Astrocyte of the cerebellum (primary cell): Measurements from ENCODE around the gene ZC2HC1B.

Source experiments
- DNase-seq: peaks from one replicate; pipeline ENCODE4 v3.0.0-alpha.2; 2011; ENCODE audit warnings: low read depth
- H3K4me3 ChIP-seq: 2 replicates; pipeline ENCODE4 v1.5.1; 2011; ENCODE audit warnings: mild to moderate bottlenecking, low read depth, low read length, moderate library complexity
- in situ Hi-C: cut with HindIII; loops from 2 replicates; pipeline ENCODE4 v1.10.0; 2017; ENCODE audit warnings: low sequenced_read_pairs
- TF ChIP-seq, protein P1 (sequence below): IDR thresholded peaks from 2 replicates; pipeline ENCODE4 v1.5.1; 2012; ENCODE audit warnings: low read length, low read depth, moderate library complexity, mild to moderate bottlenecking; ENCODE audit errors: missing control alignments

Gene ZC2HC1B, protein sequence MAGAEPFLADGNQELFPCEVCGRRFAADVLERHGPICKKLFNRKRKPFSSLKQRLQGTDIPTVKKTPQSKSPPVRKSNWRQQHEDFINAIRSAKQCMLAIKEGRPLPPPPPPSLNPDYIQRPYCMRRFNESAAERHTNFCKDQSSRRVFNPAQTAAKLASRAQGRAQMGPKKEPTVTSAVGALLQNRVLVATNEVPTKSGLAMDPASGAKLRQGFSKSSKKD

DNA sequence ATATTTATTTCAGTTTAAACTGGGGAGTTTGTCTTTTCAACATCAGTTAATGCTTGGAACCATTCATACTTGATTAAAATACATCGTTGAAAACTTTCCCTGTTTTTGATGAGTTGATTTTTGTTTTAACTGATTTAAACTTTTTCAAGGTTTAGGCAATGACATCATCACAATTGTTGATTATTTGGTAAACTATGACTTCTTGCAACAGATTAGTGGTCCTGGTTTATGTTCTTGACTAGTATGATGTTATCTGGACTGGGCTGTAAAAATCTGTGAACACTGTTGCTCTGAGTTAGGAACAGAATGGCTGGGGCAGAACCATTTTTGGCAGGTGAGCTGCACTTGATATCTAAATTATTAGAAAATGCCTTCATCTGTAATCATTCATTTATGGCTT, at the start of gene ZC2HC1B:
ZC2HC1B (plus strand) TSS at position 241 of the 400 bp plus-strand sequence; CDS start at position 307, 66 bp downstream.
- TF ChIP-seq, protein P1, sequence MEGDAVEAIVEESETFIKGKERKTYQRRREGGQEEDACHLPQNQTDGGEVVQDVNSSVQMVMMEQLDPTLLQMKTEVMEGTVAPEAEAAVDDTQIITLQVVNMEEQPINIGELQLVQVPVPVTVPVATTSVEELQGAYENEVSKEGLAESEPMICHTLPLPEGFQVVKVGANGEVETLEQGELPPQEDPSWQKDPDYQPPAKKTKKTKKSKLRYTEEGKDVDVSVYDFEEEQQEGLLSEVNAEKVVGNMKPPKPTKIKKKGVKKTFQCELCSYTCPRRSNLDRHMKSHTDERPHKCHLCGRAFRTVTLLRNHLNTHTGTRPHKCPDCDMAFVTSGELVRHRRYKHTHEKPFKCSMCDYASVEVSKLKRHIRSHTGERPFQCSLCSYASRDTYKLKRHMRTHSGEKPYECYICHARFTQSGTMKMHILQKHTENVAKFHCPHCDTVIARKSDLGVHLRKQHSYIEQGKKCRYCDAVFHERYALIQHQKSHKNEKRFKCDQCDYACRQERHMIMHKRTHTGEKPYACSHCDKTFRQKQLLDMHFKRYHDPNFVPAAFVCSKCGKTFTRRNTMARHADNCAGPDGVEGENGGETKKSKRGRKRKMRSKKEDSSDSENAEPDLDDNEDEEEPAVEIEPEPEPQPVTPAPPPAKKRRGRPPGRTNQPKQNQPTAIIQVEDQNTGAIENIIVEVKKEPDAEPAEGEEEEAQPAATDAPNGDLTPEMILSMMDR = no peak
- H3K4me3 ChIP-seq = no peak within 1 kb of the TSS
- no peak for DNase-seq
- in situ Hi-C loops = no loop called here

DNA sequence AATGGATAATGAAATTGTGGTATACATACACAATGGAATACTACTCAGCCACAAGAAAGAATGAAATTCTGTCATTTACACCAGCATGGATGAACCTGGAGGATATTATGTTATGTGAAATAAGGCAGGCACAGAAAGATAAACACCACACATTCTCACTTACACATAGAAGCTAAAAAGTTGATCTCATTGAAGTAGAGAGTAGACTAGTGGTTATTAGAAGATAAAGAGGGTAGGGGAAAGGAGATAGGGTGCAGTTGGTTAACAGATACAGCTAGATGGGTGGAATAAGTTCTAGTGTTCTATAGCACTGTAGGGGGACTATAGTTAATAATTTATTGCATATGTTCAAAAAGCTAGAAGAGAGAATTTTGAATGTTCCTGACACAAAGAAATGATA, 46.7 kb upstream of the ZC2HC1B start:
- TF ChIP-seq, protein P1 = no peak
- no peak for DNase-seq
- in situ Hi-C loops = no loop called here
- H3K4me3 ChIP-seq = no peak overlapping the region

DNA sequence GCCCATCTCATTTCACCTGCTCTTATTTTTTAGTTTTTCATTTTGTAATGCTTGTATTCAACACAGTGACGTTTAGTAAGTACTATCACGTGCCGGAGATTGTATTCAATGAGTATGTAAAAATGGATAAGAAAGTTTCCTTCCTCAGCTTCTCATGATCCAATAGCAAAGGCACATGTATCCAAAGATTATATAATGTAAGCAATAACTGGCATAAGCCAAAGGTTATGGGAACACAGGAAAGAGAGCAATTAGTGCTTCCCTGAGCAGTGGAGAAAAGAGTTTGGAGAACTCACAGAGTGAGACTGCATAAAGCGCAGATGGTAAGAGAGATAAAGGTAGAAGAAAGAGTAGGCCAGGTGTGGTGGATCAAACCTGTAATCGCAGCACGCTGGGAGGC, 42.9 kb upstream of the ZC2HC1B start:
- H3K4me3 ChIP-seq = no peak overlapping the region
- TF ChIP-seq, protein P1 = no peak
- no peak for DNase-seq
- in situ Hi-C loops = loop anchor here (5.0 kb wide), 1 partner anchor 46 kb away; no protein-coding TSS in a partner anchor

DNA sequence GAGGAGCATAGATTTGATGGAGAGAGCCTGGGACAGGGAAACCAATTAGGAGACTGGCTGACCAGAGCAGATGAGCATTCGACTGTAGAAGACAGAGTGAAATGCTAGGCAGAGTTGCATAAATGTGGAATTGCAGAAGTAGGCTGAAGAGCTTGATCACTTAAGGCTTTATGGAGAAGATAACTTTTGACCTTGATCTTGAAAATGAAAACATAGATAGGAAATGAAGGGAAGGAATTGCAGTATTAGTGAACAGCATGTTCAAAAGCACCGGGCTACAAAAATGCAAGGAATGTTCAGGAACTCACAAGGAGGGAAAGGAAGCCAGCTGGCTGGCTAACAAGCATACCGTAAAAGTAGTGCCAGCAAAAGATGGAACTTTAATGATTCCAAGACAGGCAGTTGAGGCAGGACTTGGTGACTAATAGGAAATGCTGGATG, 41.7 kb upstream of the ZC2HC1B start:
- in situ Hi-C loops = loop anchor here (5.0 kb wide), 1 partner anchor 45 kb away; no protein-coding TSS in a partner anchor
- TF ChIP-seq, protein P1 = no peak
- no peak overlapping the region for H3K4me3 ChIP-seq
- DNase-seq = peak; percentile 66

DNA sequence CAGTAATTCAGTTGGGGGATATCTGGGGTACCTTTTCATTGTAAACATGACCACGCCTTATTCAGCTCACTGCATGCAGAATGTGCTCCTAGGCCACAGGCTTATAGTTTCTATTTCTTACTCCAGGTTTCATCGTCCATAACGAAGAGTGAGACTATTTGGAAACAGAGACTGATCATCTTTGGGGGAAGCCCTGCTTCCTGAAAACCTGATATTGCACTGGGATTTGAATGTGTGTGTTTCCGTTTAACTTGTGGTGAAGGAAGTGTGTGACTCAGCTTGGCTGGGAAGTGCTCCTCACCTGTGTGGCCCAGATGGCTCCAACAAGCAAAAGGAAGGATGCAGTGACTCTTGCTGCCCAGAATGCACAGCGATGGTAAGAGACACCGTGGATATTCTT, 40.7 kb upstream of the ZC2HC1B start:
- DNase-seq = no peak
- TF ChIP-seq, protein P1 = no peak
- H3K4me3 ChIP-seq = no peak overlapping the region
- in situ Hi-C loops = loop anchor here (5.0 kb wide), 1 partner anchor 44 kb away; no protein-coding TSS in a partner anchor

DNA sequence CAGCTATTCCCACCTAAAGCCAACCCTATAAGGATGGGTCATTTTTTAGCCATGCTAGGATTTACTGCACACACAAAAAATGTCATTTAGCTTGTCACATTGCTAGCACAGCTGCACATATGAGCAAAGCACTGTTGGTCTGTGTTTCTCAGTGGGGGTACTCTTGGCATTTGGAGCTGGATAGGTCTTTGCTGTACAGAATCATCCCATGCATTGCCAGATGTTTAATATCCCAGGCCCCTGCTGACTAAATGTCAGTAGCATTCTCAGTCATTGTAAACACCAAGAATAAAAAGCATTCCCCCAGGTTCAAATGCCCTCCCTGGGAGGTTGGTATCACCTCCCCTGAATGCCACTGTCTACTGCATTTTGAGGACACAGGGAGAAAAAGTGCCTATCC, 35.7 kb upstream of the ZC2HC1B start:
- DNase-seq = no peak
- in situ Hi-C loops = no loop called here
- TF ChIP-seq, protein P1 = no peak
- H3K4me3 ChIP-seq = no peak overlapping the region
